HepG2 (cell line): ENCODE data around the gene MATN1. TPM values are rescaled to one million over a fixed set of nuclear protein-coding genes. Genes with fewer than 3 reads are reported as not detected.

Experiments
- ATAC-seq: fragments of 200-7000 bp; cut with Tn5 transposase; 3 replicates; pipeline ENCODE4 v1.9.1; 2020; ENCODE audit warnings: mild to moderate bottlenecking, moderate library complexity
- BruUV-seq: library from RNA; stranded (reverse); fragments of 400-500 nt; replicated peaks from 2 replicates; lab custom pipeline; 2021; lab: Mats Ljungman, UMichigan
- CTCF ChIA-PET: fragments of 300-600 bp; formaldehyde crosslinking; extraction: SDS; loops from one replicate; lab custom pipeline; 2021; ENCODE audit warnings: low total read pairs, inconsistent platforms, low intra/inter-chr PET ratio; lab: Yijun Ruan, JAX
- POLR2A ChIA-PET: fragments of 350-600 bp; sonication (Branson Sonifier 250); formaldehyde crosslinking; loops from one replicate; lab custom pipeline; 2020; ENCODE audit warnings: antibody characterized with exemption, inconsistent platforms; lab: Yijun Ruan, JAX
- DNase-seq: peaks from one replicate; pipeline ENCODE4 v3.0.0-alpha.2; 2015; ENCODE audit warnings: low spot score
- FAIRE-seq: peaks from 3 replicates; lab custom pipeline; 2011; peaks lifted over from hg19 to GRCh38; lab: Jason Lieb, UNC
- H2AFZ ChIP-seq: one replicate; pipeline ENCODE4 v1.6.1; 2011; ENCODE audit warnings: low read length, inconsistent platforms
- H3K27ac ChIP-seq: fragments of 300-600 bp; 3 replicates; pipeline ENCODE4 v1.8.0; 2011; ENCODE audit warnings: mixed run types, mild to moderate bottlenecking, mixed read lengths, low read length, inconsistent platforms; ENCODE audit not compliant: insufficient read depth; ENCODE audit errors: extremely low read length
- H3K27me3 ChIP-seq, 2 experiments: fragments of 200-600 bp in 1 of 2; 2 replicates in 1 of 2; 3 replicates in 1 of 2; pipeline versions ENCODE4 v1.6.0 to v1.8.0; 2011; ENCODE audit warnings: low read length in 2 of 2, mild to moderate bottlenecking in 2 of 2, moderate library complexity in 2 of 2, inconsistent platforms in 1 of 2; ENCODE audit not compliant: insufficient read depth in 2 of 2, control insufficient read depth in 1 of 2
- H3K36me3 ChIP-seq, 2 experiments: fragments of 200-600 bp in 1 of 2; replicated peaks in 1 of 2; 2 replicates in 1 of 2; 3 replicates in 1 of 2; pipeline versions ENCODE4 v1.5.1 to v1.8.0; 2011; ENCODE audit warnings: low read length in 2 of 2, inconsistent platforms in 1 of 2; ENCODE audit not compliant: insufficient read depth in 2 of 2, control insufficient read depth in 1 of 2
- H3K4me1 ChIP-seq: 2 replicates; pipeline ENCODE4 v1.5.1; 2012; ENCODE audit warnings: low read length, inconsistent platforms; ENCODE audit not compliant: insufficient read depth
- H3K4me2 ChIP-seq: 2 replicates; pipeline ENCODE4 v1.6.0; 2011; ENCODE audit warnings: low read depth, low read length, inconsistent platforms
- H3K4me3 ChIP-seq, 3 experiments: fragments of 200-600 bp in 1 of 3; sonication (generic), shearing (Covaris generic) in 1 of 3; replicated peaks in 1 of 3; 2 replicates each; pipeline ENCODE4 v1.5.1; 2011 to 2016; ENCODE audit warnings: low read length in 3 of 3, inconsistent platforms in 2 of 3, low read depth in 2 of 3, mild to moderate bottlenecking in 2 of 3, control low read depth in 1 of 3, mixed read lengths in 1 of 3; ENCODE audit not compliant: insufficient read depth in 1 of 3
- H3K79me2 ChIP-seq: one replicate; pipeline ENCODE4 v1.6.1; 2011; ENCODE audit warnings: low read length, inconsistent platforms; ENCODE audit not compliant: insufficient read depth
- H3K9ac ChIP-seq: 2 replicates; pipeline ENCODE4 v1.6.0; 2011; ENCODE audit warnings: mild to moderate bottlenecking, low read depth, low read length, inconsistent platforms; ENCODE audit not compliant: insufficient read depth
- H3K9me3 ChIP-seq: 2 replicates; pipeline ENCODE4 v1.5.1; 2012; ENCODE audit warnings: mild to moderate bottlenecking, low read length
- H4K20me1 ChIP-seq: 2 replicates; pipeline ENCODE4 v1.6.0; 2011; ENCODE audit warnings: inconsistent platforms, mild to moderate bottlenecking, low read length, moderate library complexity; ENCODE audit not compliant: insufficient read depth
- CAMTA2 ChIP-seq: sonication (generic); formaldehyde crosslinking; IDR thresholded peaks from 2 replicates; pipeline ENCODE4 v1.4.0; 2020; ENCODE audit warnings: mild to moderate bottlenecking, missing genetic modification reagents, borderline replicate concordance
- ELF4 ChIP-seq: sonication (generic); formaldehyde crosslinking; IDR thresholded peaks from 2 replicates; pipeline ENCODE4 v1.5.0; 2020; ENCODE audit warnings: missing genetic modification reagents, mild to moderate bottlenecking, moderate library complexity, borderline replicate concordance
- GATA4 ChIP-seq: sonication (generic); IDR thresholded peaks from 2 replicates; pipeline ENCODE4 v1.6.1; 2016; ENCODE audit warnings: antibody characterized with exemption, low read depth, borderline replicate concordance
- GATAD2A ChIP-seq: IDR thresholded peaks from 2 replicates; pipeline ENCODE4 v1.6.1; 2016
- MAZ ChIP-seq, 2 experiments: sonication (generic) in 1 of 2; formaldehyde crosslinking in 1 of 2; IDR thresholded peaks; 2 replicates each; pipeline versions ENCODE4 v1.5.0 to v1.6.1; 2012 to 2020; ENCODE audit warnings: low read depth in 2 of 2, mild to moderate bottlenecking in 2 of 2, borderline replicate concordance in 1 of 2, improper control_type of control experiment in 1 of 2, low read length in 1 of 2, missing genetic modification reagents in 1 of 2, moderate library complexity in 1 of 2
- NCOA5 ChIP-seq: sonication (generic); formaldehyde crosslinking; IDR thresholded peaks from 2 replicates; pipeline ENCODE4 v1.4.0; 2020; ENCODE audit warnings: missing genetic modification reagents
- NFIB ChIP-seq: sonication (generic); formaldehyde crosslinking; IDR thresholded peaks from 2 replicates; pipeline ENCODE4 v1.9.0; 2021; ENCODE audit warnings: missing genetic modification reagents, mild to moderate bottlenecking, borderline replicate concordance
- PPARG ChIP-seq: conservative IDR thresholded peaks from 2 replicates; pipeline ENCODE4 v1.6.1; 2016; ENCODE audit warnings: missing biosample characterization, missing genetic modification reagents
- SAFB2 ChIP-seq: sonication (generic); formaldehyde crosslinking; IDR thresholded peaks from 2 replicates; pipeline ENCODE4 v1.5.1; 2020; ENCODE audit warnings: missing genetic modification reagents, low read depth, mild to moderate bottlenecking, borderline replicate concordance
- SP1 ChIP-seq, 2 experiments: fragments of 450-650 bp in 1 of 2; sonication (generic) in 1 of 2; formaldehyde crosslinking in 1 of 2; IDR thresholded peaks; 2 replicates each; pipeline versions ENCODE4 v1.4.0 to v1.6.1; 2016 to 2020; ENCODE audit warnings: missing genetic modification reagents in 1 of 2
- SP4 ChIP-seq: sonication (generic); formaldehyde crosslinking; IDR thresholded peaks from 2 replicates; pipeline ENCODE4 v1.8.1; 2023; ENCODE audit warnings: mild to moderate bottlenecking, missing genetic modification reagents
- SP5 ChIP-seq: IDR thresholded peaks from 2 replicates; pipeline ENCODE4 v1.6.1; 2016; ENCODE audit warnings: low read depth, borderline replicate concordance
- XBP1 ChIP-seq: sonication (generic); formaldehyde crosslinking; IDR thresholded peaks from 2 replicates; pipeline ENCODE4 v1.5.0; 2020; ENCODE audit warnings: missing genetic modification reagents
- ZNF317 ChIP-seq: sonication (generic); formaldehyde crosslinking; IDR thresholded peaks from 2 replicates; pipeline ENCODE4 v1.5.0; 2020; ENCODE audit warnings: mild to moderate bottlenecking, missing genetic modification reagents
- WGBS: methylation state at CpG from one replicate; pipeline ENCODE4 v1.1.6; 2017; ENCODE audit warnings: low lambda C conversion rate; 5-methylcytosine and 5-hydroxymethylcytosine counted together
- in situ Hi-C: cut with HindIII; loops from 2 replicates; pipeline ENCODE4 v1.10.0; 2017; ENCODE audit warnings: low pct_unique_long_range_greater_than_20kb; ENCODE audit not compliant: extremely low pct_ligation_motif_present
- intact Hi-C: fragments of 100-400 bp; cut with micrococcal nuclease; formaldehyde crosslinking; loops from one replicate; pipeline ENCODE4 v1.10.0; 2022; ENCODE audit not compliant: unreplicated experiment
- polyA plus RNA-seq, 8 experiments: library from polyadenylated mRNA; depleted of rRNA in 3 of 8; stranded (reverse) in 7 of 8; unstranded in 1 of 8; fragments of >200 nt; fragmentation: Illumina TruSeq in 4 of 8; extraction: Trizol in 4 of 8; gene quantifications; 2 replicates each; pipeline versions ENCODE4 v1.2.1 to v1.2.3, GENCODE V29; 2011 to 2016; ENCODE audit warnings: low read depth in 4 of 8, missing spikeins in 1 of 8, mixed read lengths in 1 of 8; ENCODE audit not compliant: insufficient read depth in 1 of 8
- total RNA-seq, 5 experiments: library from RNA; depleted of rRNA; stranded (reverse); fragments of >200 nt; fragmentation: Illumina TruSeq; extraction: Trizol; gene quantifications; 2 replicates each; pipeline ENCODE4 v1.2.3, GENCODE V29; 2016; ENCODE audit warnings: low read depth in 1 of 5
- TF ChIP-seq, protein P1 (sequence below): sonication (generic); formaldehyde crosslinking; conservative IDR thresholded peaks from 2 replicates; pipeline ENCODE4 v1.5.0; 2020; ENCODE audit warnings: missing genetic modification reagents
- TF ChIP-seq, protein P2 (sequence below): sonication (generic); formaldehyde crosslinking; IDR thresholded peaks from 2 replicates; pipeline ENCODE4 v1.5.0; 2020; ENCODE audit warnings: missing genetic modification reagents, mild to moderate bottlenecking, borderline replicate concordance
- TF ChIP-seq, protein P3 (sequence below): IDR thresholded peaks from 2 replicates; pipeline ENCODE4 v1.6.1; 2016; ENCODE audit warnings: control low read depth
- TF ChIP-seq, protein P4 (sequence below): sonication (generic); formaldehyde crosslinking; IDR thresholded peaks from 2 replicates; pipeline ENCODE4 v1.8.1; 2023; ENCODE audit warnings: mild to moderate bottlenecking, moderate library complexity, missing genetic modification reagents

MATN1 gene
- total and polyA plus RNA-seq, 2 of the 13 experiments (the other 11 are each of a cell fraction or from before 2014, with no cell fraction given), result 0.04 to 0.05 TPM

DNA sequence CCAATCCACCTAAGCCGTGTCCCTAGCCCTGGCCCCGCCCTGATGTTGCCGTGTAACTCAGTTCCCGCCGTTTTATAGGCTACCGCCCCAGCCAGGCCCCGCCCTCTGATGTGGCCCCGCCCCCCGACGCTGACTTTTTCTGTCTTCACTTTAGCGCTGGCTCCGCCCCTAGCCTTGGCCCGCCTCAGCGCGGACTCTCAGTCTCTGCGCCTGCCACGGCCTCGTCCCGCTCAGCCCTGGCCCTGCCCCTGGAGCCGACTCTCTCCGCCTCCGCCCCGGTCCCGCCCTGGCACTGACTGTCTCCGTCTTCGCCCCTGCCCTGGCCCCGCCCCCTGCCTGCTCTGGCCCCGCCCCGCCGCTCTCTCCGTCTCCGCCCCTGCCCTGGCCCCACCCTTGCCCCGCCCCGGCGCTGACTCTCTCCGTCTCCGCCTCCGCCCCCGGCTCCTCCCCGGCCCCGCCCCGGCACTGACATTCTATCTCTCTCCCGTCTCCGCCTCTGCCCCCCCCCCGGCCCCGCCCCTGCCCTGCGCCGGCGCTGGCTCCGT is 5.2 kb downstream of the MATN1 start:
- H3K4me3 ChIP-seq, result peak overlapping the region in 2 of 3 experiments; percentile 41 to 51; a peak in 3 of 6 replicates
- peaks cover 11% of the 10 kb centered on the region for H3K9me3 ChIP-seq
- no peak overlapping the region for H2AFZ ChIP-seq
- no peaks in the 10 kb centered on the region for H3K79me2 ChIP-seq
- in situ Hi-C loops (loop anchor here (5.0 to 10.0 kb wide), 3 partner anchors 59 to 1473 kb away; no protein-coding TSS in a partner anchor), intact Hi-C loops (loop anchor here (2.0 kb wide), 1 partner anchor 193 kb away; no protein-coding TSS in a partner anchor)
- no peaks in the 10 kb centered on the region for H3K36me3 ChIP-seq
- 3% methylated on average over 40 of the region's 50 CpGs for WGBS
- H3K9ac ChIP-seq, result no peak overlapping the region
- BruUV-seq, result no TSS peak
- DNase-seq (peak; percentile 84), FAIRE-seq (no peak), ATAC-seq (peak; percentile 89)
- peak overlapping the region; percentile 50 for H3K4me2 ChIP-seq
- peaks cover 11% of the 10 kb centered on the region for H3K4me1 ChIP-seq
- CTCF ChIA-PET, result interaction anchor here (1.8 to 5.3 kb wide), 3 partner anchors 60 to 193 kb away, joined by 7 to 73 read pairs (median 27); no protein-coding TSS in a partner anchor
- no peaks in the 10 kb centered on the region; the same call in 1 of the 2 replicates for H4K20me1 ChIP-seq
- no peak overlapping the region for H3K27ac ChIP-seq
- H3K27me3 ChIP-seq, result no peaks in the 10 kb centered on the region
- POLR2A ChIA-PET, result interaction anchor here (0.9 to 2.1 kb wide), 10 partner anchors 23 to 1536 kb away, joined by 3 to 21 read pairs (median 4); partner anchors contain the start of gene SRSF4
- TF ChIP-seq SAFB2 (CRISPR knock-in tag), result 0 out of 2 replicates have a peak, but pooled peaks have one; percentile 0
- no peak for TF ChIP-seq SP1 (IDR thresholded peaks at IDR 0.05)
- TF ChIP-seq SP1 (CRISPR knock-in tag; IDR thresholded peaks at IDR 0.05), result peak; percentile 77; the same call in 1 of the 2 replicates
- TF ChIP-seq ELF4, result no peak
- peak; percentile 31; the same call in 1 of the 2 replicates for TF ChIP-seq SP5 (CRISPR knock-in tag)
- no peak for TF ChIP-seq NFIB (CRISPR knock-in tag)
- TF ChIP-seq NCOA5 (CRISPR knock-in tag), result no peak
- no peak for TF ChIP-seq PPARG
- TF ChIP-seq, protein P1, sequence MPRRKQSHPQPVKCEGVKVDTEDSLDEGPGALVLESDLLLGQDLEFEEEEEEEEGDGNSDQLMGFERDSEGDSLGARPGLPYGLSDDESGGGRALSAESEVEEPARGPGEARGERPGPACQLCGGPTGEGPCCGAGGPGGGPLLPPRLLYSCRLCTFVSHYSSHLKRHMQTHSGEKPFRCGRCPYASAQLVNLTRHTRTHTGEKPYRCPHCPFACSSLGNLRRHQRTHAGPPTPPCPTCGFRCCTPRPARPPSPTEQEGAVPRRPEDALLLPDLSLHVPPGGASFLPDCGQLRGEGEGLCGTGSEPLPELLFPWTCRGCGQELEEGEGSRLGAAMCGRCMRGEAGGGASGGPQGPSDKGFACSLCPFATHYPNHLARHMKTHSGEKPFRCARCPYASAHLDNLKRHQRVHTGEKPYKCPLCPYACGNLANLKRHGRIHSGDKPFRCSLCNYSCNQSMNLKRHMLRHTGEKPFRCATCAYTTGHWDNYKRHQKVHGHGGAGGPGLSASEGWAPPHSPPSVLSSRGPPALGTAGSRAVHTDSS (CRISPR knock-in tag), result no peak
- TF ChIP-seq CAMTA2 (CRISPR knock-in tag), result no peak
- peak; percentile 80 for TF ChIP-seq SP4
- peak; percentile 32; the same call in 1 of the 2 replicates for TF ChIP-seq MAZ (IDR thresholded peaks at IDR 0.05; ENCODE audit: borderline replicate concordance, low read depth, low read length)
- no peak for TF ChIP-seq MAZ (CRISPR knock-in tag; IDR thresholded peaks at IDR 0.05; ENCODE audit: low read depth)
- no peak for TF ChIP-seq GATAD2A (CRISPR knock-in tag)
- TF ChIP-seq ZNF317 (CRISPR knock-in tag), result no peak
- TF ChIP-seq, protein P2, sequence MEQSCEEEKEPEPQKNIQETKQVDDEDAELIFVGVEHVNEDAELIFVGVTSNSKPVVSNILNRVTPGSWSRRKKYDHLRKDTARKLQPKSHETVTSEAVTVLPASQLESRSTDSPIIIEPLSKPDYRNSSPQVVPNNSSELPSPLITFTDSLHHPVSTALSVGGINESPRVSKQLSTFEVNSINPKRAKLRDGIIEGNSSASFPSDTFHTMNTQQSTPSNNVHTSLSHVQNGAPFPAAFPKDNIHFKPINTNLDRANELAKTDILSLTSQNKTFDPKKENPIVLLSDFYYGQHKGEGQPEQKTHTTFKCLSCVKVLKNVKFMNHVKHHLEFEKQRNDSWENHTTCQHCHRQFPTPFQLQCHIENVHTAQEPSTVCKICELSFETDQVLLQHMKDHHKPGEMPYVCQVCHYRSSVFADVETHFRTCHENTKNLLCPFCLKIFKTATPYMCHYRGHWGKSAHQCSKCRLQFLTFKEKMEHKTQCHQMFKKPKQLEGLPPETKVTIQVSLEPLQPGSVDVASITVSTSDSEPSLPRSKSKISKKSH, result peak; percentile 32; the same call in 1 of the 2 replicates
- TF ChIP-seq XBP1 (CRISPR knock-in tag), result no peak
- TF ChIP-seq, protein P3, sequence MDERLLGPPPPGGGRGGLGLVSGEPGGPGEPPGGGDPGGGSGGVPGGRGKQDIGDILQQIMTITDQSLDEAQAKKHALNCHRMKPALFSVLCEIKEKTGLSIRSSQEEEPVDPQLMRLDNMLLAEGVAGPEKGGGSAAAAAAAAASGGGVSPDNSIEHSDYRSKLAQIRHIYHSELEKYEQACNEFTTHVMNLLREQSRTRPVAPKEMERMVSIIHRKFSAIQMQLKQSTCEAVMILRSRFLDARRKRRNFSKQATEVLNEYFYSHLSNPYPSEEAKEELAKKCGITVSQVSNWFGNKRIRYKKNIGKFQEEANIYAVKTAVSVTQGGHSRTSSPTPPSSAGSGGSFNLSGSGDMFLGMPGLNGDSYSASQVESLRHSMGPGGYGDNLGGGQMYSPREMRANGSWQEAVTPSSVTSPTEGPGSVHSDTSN, result no peak
- no peak for TF ChIP-seq GATA4
- TF ChIP-seq, protein P4, sequence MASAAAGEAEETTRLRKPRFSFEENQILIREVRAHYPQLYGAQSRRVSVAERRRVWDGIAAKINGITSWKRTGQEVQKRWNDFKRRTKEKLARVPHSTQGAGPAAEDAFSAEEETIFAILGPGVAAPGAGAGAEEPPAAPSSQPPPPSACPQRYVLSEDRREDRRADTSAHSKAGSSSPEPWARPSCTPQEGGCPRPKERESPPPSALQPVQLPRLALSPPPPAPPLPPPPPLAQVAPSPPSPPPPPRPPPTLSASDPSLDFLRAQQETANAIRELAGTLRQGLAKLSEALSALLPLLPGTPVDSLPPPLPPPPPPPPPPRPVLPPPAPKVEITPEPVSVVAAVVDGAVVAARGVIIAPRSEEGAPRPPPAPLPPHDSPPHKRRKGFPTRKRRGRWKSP (CRISPR knock-in tag), result 0 out of 2 replicates have a peak, but pooled peaks have one; percentile 46
